ENCODE data around the gene QRICH1.

Gene QRICH1

DNA sequence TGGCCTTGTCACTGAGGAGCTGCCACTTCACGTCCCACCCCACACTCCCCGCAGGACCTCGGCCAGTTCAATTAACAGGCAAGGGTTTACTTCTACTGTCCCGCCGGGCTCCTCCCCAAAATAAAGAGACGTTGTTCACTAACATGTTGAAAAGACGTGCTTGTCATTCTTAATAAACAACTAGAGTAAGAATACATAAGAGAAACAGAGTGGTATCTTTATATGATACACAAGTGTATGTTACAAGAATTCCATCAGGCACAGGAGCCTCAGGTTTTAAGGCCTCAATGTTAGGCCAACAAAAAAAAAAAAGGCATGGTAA, 64.3 kb downstream of the QRICH1 start:
- DNase-seq = no peak

DNA sequence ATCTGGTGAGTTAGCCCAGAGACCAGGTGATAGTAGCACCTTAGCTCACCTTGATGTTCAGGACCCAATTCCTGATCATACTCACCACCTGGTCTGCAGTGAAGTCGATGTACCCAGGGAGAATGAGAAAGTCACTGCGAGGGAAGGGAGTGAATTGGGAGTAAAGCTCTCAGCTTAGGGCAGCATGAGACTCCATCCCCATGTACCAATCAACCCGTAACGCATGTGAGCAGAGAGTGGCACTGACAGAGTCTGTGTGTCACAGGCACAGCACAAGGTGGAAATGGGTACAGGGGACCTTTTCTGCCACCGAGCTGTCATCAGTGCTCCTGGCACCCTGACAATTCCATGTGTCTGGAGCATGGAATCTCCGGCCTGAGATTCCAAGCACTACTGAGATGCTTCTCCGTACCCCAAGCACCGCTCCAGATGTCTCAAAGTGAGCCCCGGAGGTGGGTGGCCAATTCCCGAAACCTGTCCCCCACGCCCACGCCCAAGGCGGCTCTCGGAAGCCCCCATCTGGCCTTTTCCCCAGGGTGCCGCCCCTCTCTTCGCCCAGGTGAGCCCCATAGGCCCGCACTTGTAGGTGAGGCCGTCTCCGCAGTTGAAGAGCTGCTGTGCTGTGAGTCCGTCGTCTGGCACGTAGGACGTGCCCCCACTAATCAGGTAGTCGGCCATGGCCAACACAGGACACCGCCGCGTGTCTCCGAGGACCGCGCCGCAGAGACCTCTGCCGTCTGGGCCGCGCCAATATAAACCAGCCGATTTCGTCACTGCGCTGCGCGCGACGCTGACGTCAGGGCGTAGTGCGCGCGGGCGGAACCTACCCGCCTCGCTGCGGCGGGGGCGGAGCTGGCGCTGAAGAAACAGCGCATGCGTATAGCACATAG, 65.0 kb downstream of the QRICH1 start, which contains the start of gene IMPDH2:
Gene IMPDH2, minus strand, starts transcription at position 726 of the 890 bp plus-strand sequence. Its CDS starts 48 bp downstream, at position 678.
- peak; percentile 84 to 90 (median 89) for DNase-seq

DNA sequence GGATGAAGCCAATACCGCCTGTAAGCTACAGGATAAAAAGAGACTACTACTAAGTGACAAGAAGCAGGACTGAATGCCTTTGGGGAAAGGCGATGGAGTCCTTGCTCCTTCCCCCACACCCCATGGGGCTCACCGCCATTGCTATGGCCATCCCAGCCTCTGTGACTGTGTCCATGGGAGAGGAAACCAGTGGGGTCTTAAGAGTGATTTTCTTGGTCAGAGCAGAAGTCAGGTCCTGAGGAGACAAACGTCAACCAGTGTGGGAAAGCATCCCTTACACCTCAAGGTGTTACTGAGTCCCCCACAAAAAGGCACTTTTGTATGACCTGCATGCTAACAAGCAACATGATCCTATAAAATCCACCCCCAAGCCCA, 65.6 kb downstream of the QRICH1 start:
- DNase-seq = peak in 1 of 3 experiments; percentile 26

DNA sequence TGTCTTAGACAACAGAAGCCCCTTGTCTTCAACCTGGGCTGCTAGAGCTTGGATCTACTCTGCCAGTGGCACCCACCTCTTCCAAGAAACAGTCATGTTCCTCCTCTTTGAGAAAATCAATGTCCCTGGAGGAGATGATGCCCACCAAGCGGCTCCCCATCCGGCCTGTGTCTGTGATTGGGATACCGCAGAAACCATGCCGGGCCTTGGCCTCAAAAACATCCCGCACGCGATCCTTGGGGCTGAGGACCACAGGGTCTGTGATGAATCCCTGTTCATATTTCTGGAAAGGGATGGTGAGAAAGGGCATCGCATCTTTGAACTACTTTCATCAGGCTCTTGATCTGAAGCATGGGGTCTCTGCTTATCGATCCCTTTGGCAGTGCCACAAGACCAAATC, 66.2 kb downstream of the QRICH1 start:
- DNase-seq = no peak

DNA sequence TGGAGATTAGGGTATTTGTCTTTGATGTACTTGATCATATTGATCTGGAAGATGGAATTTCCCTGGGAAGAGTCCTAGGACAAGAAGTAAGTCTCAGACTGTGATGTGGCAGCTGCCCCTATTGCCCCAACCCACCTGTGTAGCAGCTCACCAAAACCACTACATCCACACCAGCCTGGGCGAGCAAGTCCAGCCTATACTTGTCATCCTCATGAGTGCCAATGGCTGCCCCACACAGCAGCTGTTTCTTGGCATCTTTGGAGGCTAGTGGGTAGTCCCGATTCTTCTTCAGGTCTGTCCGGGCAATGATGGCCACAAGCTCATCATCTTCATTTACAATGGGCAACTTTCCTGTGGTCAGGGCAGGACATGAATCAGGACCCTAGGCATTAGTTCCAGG, 67.3 kb downstream of the QRICH1 start:
- no peak for DNase-seq

DNA sequence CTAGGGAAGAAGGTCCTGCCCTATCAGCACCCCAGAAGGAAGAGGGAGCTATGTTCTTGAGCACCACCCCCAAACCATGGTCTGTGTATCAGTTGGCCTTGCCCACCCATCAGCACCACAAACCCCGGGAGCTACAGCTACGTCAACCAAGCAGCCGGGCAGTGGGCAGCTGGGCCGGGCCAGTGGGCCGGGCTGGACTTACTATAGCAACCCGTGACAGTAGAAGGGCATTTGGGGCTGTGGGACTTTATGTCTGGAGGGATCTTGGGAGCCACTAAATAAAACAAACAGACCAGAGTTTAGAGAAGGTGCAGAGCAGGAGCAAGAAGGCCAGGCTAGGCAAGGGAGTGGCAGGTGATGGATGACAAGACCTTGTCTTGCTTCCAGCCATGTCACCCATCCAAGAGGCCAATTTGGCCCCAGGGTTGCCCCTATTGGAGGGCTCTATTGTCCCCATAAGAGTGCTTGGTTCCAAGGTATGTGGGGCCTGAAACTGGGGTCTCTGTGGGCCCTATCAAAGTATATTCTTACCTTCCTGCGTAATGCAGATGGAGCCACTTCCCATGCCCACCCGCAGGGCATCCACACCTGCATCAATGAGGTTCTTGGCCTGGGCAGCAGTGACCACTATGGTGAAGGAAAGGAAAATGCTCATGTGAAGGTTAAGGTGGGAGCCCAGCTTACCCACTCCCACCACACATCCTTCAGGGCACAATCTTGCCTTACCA, 67.9 kb downstream of the QRICH1 start:
- no peak for DNase-seq

DNA sequence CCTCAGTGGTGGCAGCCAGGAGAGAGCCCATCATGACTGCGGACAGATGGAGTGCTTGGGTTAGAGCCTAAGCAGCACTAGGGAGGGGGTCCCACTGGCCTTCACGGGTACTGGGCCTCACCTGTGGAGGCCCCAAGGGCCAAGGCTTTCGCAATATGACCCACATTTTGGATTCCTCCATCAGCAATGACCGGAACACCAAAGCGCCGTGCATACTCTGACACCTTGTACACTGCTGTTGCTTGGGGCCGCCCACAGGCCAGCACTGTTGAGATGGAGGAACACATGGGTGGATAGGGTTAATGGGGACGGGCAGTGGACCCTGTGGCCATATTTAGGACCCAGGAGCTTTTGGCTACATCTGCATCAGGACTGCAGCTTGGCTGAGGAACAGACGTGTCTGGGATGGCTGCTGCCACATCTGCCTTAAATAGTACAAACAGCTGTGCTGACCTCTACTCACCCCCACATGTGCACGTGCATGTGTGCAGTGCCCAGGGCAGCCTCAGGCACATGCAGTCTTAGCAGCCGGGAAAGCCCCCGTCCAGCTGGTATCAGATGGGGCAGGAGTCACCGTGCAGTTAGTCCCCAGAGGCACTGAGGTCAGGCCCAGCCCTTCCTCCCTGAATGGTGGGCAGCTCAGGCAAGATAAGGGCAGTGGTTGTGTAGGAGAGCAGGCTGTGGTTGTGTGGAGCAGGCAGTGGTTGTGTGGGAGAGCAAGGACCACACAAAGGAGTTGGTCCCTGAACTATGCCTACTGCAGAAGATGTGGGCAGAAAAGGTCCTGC, 68.7 kb downstream of the QRICH1 start:
- no peak for DNase-seq

DNA sequence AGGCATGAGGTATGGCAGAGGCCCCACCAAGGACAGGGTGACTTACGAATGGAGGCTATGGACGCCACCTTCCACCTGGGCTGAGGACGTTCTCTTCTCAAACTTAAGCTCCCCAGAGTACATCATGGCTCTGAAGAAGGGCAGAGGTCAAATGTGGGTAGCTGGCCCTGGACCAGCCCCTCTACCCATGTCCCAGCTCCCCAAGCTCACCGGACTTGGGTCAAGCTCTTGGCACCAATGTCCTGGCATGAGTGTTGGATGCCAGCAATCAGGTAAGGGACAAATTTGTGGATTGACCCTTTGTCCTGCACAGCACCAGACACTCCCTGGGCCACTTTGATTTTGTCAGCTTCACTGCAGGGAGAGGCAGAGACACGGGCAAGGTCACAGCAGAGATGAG, 69.4 kb downstream of the QRICH1 start:
- DNase-seq = no peak

DNA sequence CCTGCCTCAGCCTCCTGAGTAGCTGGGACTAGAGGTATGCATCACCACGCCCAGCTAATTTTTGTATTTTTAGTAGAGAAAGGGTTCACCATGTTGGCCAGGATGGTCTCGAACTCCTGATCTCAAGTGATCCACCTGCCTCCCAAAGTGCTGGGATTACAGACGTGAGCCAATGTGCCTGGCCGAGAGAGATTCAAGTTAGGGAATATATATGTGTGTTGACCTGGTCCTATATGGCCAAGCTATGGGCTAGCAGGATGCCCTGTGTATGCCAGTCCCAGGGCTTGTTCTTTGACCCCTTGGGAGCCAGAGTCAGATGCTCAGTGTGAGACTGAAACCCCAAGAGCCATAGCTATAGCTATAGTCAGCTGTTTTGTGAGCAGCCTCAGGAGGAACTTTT, 70.1 kb downstream of the QRICH1 start:
- no peak for DNase-seq

DNA sequence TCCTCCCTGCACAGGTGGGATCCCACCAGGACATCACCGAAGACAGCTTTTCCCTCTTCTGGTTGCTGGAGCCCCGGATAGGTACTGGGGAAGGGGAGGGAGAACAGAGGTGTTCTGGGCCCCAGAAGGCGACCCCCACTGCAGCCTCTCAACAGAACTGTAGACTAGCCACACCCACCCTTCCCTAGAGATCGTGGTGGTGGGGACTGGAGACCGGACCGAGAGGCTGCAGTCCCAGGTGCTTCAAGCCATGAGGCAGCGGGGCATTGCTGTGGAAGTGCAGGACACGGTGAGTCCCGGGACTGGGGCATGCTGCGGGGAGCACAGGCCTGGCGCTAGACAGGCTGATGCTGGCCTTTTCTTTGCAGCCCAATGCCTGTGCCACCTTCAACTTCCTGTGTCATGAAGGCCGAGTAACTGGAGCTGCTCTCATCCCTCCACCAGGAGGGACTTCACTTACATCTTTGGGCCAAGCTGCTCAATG, 71.1 kb downstream of the QRICH1 start:
- no peak for DNase-seq

DNA sequence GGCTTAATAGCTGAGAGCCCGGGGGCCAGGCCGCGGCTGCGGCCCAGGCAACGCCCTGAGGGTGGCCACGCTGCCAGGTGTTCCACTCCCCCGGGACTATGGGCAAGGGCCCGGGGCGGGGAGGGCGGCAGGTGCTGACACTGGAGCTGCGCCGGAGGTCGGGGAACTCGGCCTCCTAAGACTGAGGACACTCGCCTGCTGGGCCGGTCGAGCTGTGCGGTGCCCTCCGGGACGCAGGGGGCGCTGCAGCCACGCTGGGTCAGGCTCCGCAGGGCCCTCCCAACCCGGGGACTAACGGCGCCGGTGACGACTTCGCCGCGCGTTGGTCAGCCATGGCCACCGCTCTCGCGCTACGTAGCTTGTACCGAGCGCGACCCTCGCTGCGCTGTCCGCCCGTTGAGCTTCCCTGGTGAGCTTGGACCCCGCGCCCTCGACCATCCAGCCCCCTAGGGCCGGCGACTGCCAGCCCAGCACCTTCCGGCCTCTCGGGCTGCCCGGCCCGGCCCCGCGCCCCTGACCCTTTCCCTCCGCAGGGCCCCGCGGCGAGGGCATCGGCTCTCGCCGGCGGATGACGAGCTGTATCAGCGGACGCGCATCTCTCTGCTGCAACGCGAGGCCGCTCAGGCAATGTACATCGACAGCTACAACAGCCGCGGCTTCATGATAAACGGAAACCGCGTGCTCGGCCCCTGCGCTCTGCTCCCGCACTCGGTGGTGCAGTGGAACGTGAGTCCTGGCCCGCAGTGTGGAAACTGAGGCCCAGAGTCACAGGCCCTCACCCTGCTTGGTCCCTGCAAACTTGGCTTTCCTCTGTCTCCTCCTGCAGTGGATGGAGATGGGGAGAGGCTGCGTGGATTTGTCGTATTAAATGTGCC, 71.8 kb downstream of the QRICH1 start, which contains the start of gene NDUFAF3:
Gene NDUFAF3, plus strand, starts transcription at position 309 of the 875 bp plus-strand sequence. Its CDS starts 24 bp downstream, at position 333.
- peak; percentile 94 to 98 (median 97) for DNase-seq

DNA sequence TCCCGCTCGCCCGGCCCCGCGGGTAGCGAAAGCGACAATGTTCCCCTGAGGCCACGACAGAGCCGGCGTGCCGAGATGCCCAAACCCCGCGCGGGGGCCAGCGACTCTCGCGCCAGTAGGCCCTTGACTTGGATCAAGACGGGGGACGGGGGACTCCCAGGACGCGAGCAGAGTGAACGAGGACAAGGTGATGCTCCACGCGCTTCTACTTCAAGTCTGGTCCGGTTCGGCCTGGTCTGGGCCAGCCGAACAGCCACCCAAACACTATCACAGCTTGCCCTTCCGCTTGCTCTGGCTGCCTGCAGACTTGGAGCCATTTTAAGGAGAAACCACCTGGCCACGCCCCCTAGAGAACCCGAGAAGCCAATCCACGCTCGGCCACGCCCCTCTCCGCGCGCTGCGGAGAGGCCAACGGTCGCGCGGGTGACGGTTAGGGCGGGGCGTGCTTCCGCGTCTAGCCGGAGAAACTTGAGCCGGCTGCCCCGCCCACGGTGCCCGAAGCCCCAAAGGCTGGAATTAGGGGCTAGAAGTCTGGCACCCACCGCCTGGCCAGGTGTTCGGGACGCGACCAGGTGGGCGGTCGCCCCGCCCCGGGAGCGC, 72.6 kb downstream of the QRICH1 start:
- DNase-seq = peak; percentile 96 to 98 (median 97)

DNA sequence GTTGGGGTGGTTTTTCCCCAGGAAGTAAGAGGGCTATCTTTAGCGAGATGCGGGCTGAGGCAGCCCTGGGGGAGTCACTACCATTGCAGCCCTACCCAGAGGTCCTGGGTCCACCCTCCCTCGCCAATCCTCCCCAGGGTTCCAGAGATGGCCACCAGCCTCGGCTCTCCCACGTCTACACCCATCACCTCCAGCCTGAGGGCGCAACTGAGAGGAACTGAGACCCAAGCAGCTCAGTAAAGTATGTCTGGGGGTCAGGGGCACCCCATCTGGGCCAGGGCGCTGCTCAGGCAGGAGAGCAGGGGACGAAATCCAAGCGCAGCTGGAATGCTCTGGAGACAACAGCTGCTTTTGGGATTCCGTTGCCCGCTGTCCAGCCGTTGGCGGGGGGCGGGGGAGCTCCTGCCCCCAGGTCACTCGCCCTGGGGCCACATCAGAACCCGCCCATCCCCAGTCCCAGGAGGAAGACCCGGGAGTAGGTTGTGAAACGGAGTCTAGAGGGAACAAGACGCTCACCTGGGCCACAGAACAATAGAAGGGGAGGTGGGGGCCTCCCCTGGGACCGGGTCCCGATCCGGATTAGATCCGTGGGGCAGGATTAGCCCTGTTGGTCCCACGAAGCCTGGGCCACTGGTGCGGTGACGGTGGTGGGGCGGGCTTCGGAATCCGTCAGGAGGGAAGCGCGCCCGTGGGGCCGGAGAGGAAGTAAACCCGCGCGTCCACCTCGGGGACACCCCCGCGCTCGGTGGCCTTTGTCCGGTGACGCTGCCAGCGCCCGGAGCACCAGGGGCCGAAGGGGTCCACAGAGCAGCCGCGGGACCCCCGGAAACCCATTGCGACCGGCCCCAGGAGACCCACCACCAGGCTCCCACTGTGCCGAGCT, 73.3 kb downstream of the QRICH1 start:
- DNase-seq = peak; percentile 23 to 60 (median 60)

DNA sequence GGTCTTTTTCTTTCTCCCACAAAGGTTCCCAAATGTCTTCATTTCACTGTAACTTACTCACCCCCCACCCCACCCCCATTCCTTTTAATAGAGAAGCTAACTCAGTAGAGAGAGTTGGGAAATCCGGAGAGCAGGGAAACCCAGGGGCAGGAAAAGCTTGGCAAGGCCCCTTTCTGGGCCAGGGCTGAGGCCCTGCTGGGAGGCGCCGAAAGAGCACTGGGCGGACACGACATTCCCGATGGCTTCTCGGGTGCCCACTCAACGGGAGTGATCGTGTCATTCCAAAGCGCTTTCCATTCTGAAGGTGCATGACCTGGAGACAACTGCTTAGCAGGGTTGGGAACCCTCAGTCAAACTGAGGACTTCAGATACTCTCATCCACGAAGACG, 73.9 kb downstream of the QRICH1 start:
- no peak for DNase-seq

DNA sequence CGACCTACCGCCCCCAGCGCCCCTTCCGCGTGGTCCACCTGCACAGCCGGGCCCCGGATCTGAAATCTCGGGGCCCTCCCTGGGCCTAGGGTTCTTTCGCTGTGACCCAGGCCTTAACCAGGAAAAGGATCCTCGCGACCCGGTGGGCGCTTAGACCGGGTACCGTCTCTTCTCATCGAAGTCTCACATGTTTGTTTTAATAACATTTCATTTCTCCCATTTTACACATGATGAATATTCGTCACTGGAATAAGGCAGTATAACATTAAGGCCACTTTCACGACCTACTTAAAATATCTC, 75.2 kb downstream of the QRICH1 start:
- DNase-seq = no peak

DNA sequence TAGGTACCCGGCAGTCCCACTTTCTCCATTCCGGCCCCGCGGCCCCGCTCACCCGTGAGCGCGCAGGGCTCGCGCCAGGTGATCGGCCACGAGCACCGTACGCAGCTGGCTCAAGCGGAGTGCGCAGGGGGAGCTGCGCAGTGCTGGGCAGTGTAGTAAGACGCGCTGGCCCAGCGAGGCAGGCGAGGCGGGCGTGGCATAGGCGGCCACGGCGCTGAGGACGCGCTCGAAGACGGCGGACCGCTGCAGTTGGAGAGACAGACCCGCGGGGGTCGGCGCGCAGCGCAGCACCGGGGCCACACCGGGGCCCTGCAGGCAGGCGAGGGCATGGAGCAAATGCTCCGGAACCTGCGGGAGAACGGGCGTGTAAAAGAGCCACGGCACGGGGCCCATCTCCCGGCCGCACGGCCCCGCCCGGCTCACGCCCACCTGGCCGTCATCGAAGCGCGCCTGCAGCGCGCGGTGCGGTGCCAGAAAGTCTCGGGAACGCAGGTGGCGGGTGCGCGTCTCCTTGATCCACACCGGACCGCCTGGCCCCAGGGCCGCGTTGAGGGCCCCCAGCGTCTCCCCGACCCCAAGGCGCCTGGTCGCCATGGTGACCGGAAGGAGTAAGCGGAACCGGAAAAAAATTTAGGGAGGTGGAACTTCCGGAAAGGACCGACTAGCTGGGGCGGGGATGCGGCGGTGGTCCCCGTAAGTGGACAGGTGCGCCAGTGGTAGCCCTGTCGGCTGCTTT, 75.7 kb downstream of the QRICH1 start, which contains the start of gene DALRD3:
Gene DALRD3, minus strand, starts transcription at position 610 of the 736 bp plus-strand sequence. Its CDS starts 16 bp downstream, at position 594.
- peak; percentile 67 to 85 (median 76) for DNase-seq

DNA sequence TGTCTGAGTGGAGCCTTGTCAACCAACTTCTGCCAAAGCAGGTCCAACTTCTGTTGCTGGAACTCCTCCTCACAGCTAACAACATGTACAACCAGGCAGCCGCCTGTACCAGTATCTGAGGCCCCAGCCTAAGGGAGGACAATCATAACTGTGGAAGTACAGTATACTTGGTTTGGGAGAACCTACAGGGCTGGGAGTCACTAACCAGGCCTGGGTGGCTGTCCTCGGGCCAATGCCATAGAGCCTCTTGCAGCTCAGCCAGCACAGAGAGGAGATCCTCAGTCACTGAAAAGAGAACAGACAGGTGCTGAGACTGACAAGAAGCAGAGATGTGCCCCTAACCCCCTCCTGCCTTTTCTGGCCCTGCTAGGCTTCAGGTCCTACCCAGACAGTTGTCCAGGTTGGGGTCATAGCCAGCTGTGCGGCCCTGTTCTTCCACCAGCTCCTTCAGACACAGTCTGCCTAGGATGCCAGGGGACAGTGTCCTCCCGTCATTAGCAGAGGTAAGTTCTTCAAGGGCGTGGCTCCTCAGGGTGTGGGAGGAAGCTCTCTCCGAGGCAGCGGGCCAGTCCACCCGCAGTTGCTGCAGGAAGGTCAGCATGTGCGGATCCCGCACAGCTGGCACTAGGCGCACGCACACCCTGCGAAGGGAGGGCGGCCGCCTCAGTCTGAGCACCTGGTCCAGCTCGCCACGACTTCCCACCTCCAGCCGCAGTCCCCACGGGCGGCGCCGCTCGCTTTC, 76.5 kb downstream of the QRICH1 start:
- peak in 2 of 3 experiments; percentile 23 to 30 for DNase-seq

DNA sequence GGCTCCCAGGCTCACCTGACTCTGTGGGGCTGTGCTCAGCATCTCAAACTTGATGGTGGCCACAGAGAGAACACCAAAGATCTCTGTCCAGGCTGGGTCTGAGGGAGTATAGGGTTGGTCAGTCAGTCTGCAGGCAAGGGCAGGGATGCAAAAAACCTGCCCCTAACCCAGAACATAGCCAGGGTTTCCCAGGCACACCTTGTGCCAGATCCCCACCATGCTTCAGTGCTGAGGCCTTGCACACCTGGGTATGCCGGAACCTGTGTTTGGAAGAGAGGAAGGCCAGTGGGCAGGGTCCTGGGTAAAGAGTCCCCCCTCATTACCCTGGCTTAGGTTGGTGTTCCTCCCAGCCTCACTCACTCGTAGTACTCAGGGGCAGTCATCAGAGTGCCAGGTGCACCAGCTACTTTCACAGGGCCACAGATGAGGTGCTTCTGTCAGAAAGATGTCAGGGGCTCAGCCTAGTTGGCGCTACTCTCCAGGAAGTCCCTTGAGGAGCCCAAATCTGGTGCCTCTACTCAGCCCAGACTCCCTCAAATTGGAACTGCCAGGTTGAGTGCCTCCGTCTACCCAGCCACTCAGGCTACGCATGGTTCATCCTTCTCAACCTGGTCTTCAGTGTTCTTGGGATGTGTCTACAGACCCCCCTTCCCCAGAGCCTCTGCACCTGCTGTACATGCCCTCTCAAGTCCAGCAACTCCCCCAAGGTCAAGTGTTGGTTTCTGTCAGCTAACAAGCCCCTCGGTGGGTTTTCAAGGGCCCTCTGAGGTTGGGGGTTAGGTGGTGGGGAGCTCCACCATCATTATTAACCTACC, 77.2 kb downstream of the QRICH1 start:
- no peak for DNase-seq
